Cardiac fibroblast (primary cell): Measurements from ENCODE around the gene KRT40.

ENCODE experiments used
- DNase-seq, 2 donors: peaks; one replicate each; pipeline versions ENCODE4 v3.0.0 to v3.0.0-alpha.2; 2010; ENCODE audit warnings: low read depth in 2 of 2
- H3K4me3 ChIP-seq, 2 donors: replicated peaks in 1 of 2; 1 replicate in 1 of 2; 2 replicates in 1 of 2; pipeline ENCODE4 v1.5.1; 2011; ENCODE audit warnings: low read depth in 2 of 2, low read length in 2 of 2, mild to moderate bottlenecking in 2 of 2, moderate library complexity in 1 of 2
- CTCF ChIP-seq: IDR thresholded peaks from one replicate; pipeline ENCODE4 v1.5.1; 2011; ENCODE audit warnings: low read depth, mild to moderate bottlenecking, low read length, inconsistent platforms

Gene KRT40

GRCh38 chr17:41018541-41018940, 34.4 kb upstream of the KRT40 start:
- no peak for DNase-seq
- H3K4me3 ChIP-seq, result no peak overlapping the region
- no peak for TF ChIP-seq CTCF

- DNase-seq, result no peak
- TF ChIP-seq CTCF, result no peak
- no peak overlapping the region for H3K4me3 ChIP-seq
Measured at GRCh38 chr17:41016578-41017215, 32.6 kb upstream of the KRT40 start.

DNA sequence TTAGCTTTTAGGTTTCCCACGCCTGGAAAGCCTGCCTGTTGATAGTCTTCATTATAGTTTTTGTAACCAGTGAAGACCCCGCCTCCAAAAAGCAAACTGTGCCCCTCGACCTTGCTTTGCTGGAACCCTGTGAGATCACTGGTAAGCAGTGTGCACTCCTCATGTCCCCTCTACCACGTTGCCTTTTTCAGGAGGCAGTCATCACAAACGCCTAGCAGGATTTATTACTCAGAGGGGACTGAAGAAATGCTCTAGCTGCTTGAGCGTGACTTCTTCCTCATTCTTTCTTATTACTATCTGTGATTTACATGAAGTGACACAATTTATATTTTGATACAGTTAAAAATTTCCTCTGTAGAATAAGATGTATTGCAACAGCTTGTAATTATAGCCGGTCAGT, 31.3 kb upstream of the KRT40 start:
- DNase-seq, result no peak
- TF ChIP-seq CTCF, result no peak
- no peak overlapping the region for H3K4me3 ChIP-seq

- no peak overlapping the region for H3K4me3 ChIP-seq
- TF ChIP-seq CTCF, result no peak
- DNase-seq, result peak in 1 of 2 donors; percentile 8
Measured at GRCh38 chr17:41013606-41014005, 29.5 kb upstream of the KRT40 start.

- DNase-seq, result peak in 1 of 2 donors; percentile 4
- no peak overlapping the region for H3K4me3 ChIP-seq
- TF ChIP-seq CTCF, result no peak
Measured at GRCh38 chr17:41013181-41013580, 29.1 kb upstream of the KRT40 start.

- no peak overlapping the region for H3K4me3 ChIP-seq
- no peak for DNase-seq
- no peak for TF ChIP-seq CTCF
Measured at GRCh38 chr17:41012326-41013120, 28.4 kb upstream of the KRT40 start.
